ENCODE results near the gene CD38.

Gene CD38

DNA sequence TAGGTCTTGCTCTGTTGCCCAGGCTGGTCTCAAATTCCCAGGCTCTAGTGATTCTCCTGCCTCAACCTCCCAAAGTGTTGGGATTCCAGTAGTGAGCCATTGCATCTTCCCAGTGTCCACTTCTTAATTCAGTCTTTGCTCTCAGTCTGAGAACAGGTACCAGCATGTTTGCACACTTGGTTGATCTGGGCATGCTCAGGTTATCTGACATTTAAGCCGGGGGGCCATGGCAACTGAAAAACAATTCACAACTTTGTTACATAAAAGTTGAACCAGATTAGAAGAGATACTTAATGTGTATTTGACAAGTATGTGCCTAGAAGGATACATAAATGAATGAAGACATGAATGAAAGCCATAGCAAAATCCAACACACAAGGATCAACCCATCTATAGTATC lies 121.4 kb downstream of the CD38 start:
- DNase-seq (ENCODE audit: low spot score): no peak

- no peak for DNase-seq (ENCODE audit: low spot score)
Measured at GRCh38 chr4:15901007-15901406, 122.9 kb downstream of the CD38 start.

GRCh38 chr4:15901998-15902397 lies 123.9 kb downstream of the CD38 start:
- no peak for DNase-seq (ENCODE audit: low spot score)

DNA sequence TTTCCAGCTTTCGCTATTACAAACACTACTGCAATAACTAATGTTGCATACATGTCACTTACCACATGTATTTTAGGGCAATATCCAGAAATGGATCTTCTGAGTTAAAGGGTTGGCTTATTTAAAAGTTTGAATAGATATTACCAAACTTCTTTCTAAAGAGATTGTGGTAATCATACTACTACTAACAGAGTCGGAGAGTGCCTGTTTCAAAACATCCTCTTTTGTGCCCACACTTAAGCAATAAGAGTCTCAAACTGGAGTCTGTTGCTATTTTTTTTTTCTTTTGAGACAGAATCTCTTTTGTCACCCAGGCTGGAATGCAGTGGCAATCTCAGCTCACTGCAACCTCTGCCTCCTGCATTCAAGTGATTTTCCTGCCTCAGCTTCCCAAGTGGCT lies 124.6 kb downstream of the CD38 start:
- DNase-seq (ENCODE audit: low spot score): no peak
